AG04449 (cell line): ENCODE results near the gene LMNA.
A peak's percentile ranks its signal among the peaks of the same experiment; 100 is the strongest.
"Not testable (repeated sequence)": the region's sequence is repeated elsewhere in the genome, so short reads cannot be mapped to it uniquely, and the experiment has no call there.

Experiments
- CTCF ChIA-PET: fragments of 350-600 bp; formaldehyde crosslinking; extraction: SDS; loops from one replicate; lab custom pipeline; 2021; ENCODE audit warnings: antibody characterized with exemption; lab: Yijun Ruan, JAX
- POLR2A ChIA-PET: fragments of 400-600, 350-600 bp; formaldehyde crosslinking; extraction: SDS; loops from one replicate; lab custom pipeline; 2020; ENCODE audit warnings: antibody characterized with exemption, inconsistent platforms; lab: Yijun Ruan, JAX
- DNase-seq: peaks from one replicate; pipeline ENCODE4 v3.0.0-alpha.2; 2010; ENCODE audit warnings: low read depth, low spot score
- H3K4me3 ChIP-seq: 2 replicates; pipeline ENCODE4 v1.5.1; 2011; ENCODE audit warnings: low read depth, mild to moderate bottlenecking, control low read depth, low read length
- CTCF ChIP-seq: IDR thresholded peaks from one replicate; pipeline ENCODE4 v1.5.1; 2011; ENCODE audit warnings: mild to moderate bottlenecking, moderate library complexity, low read length, control low read depth, inconsistent platforms; ENCODE audit not compliant: insufficient read depth; ENCODE audit errors: missing control alignments

The LMNA gene

GRCh38 chr1:156114919-156115513 is 505 bp downstream of the LMNA start:
- peak overlapping the region; percentile 100 for H3K4me3 ChIP-seq
- TF ChIP-seq CTCF = no peak
- CTCF ChIA-PET = interaction anchor here (0.8 to 46.3 kb wide), 5 partner anchors 9 to 165 kb away, joined by 3 to 1837 read pairs (median 8); partner anchors contain the start of gene MEX3A
- POLR2A ChIA-PET = interaction anchor here (1.2 to 9.7 kb wide), 5 partner anchors 9 to 18 kb away, joined by 5 to 216 read pairs (median 31); no protein-coding TSS in a partner anchor
- no peak for DNase-seq

GRCh38 chr1:156115514-156116374 is 1.2 kb downstream of the LMNA start:
- ChIA-PET CTCF (interaction anchor here (0.8 to 46.3 kb wide), 5 partner anchors 8 to 164 kb away, joined by 3 to 1837 read pairs (median 8); partner anchors contain the start of gene MEX3A), POLR2A (interaction anchor here (0.5 to 9.7 kb wide), 9 partner anchors 8 to 306 kb away, joined by 3 to 216 read pairs (median 4); no protein-coding TSS in a partner anchor)
- no peak for TF ChIP-seq CTCF
- no peak for DNase-seq
- H3K4me3 ChIP-seq = peak overlapping the region; percentile 100

GRCh38 chr1:156116731-156117130 is 2.2 kb downstream of the LMNA start:
- H3K4me3 ChIP-seq = peak overlapping the region; percentile 100
- ChIA-PET CTCF (interaction anchor here (1.1 to 46.3 kb wide), 3 partner anchors 12 to 108 kb away, joined by 3 to 1837 read pairs (median 169); partner anchors contain the start of gene MEX3A), POLR2A (interaction anchor here (3.4 to 9.7 kb wide), 3 partner anchors 12 to 20 kb away, joined by 16 to 216 read pairs (median 60); no protein-coding TSS in a partner anchor)

GRCh38 chr1:156117414-156118176 is 3.1 kb downstream of the LMNA start:
- peak overlapping the region; percentile 100 for H3K4me3 ChIP-seq
- ChIA-PET POLR2A (interaction anchor here (6.7 to 9.7 kb wide), 2 partner anchors 11 to 14 kb away, joined by 60 to 216 read pairs; no protein-coding TSS in a partner anchor), CTCF (interaction anchor here (12.7 to 46.3 kb wide), 2 partner anchors 11 to 22 kb away, joined by 169 to 1837 read pairs; partner anchors contain the start of gene MEX3A)
- no peak for DNase-seq
- no peak for TF ChIP-seq CTCF

More at GRCh38 chr1:156116731-156117130, 2.2 kb downstream of the LMNA start:
- not testable (repeated sequence) for DNase-seq

GRCh38 chr1:156118177-156118868 is 3.8 kb downstream of the LMNA start:
- no peak for DNase-seq
- CTCF ChIA-PET = interaction anchor here (0.9 to 46.3 kb wide), 4 partner anchors 11 to 82 kb away, joined by 3 to 1837 read pairs (median 86); partner anchors contain the start of gene MEX3A
- POLR2A ChIA-PET = interaction anchor here (0.7 to 9.7 kb wide), 3 partner anchors 10 to 15 kb away, joined by 4 to 216 read pairs (median 60); no protein-coding TSS in a partner anchor
- no peak for TF ChIP-seq CTCF
- H3K4me3 ChIP-seq = peak overlapping the region; percentile 100
